Sigmoid colon (tissue), 7 donors: Measurements from ENCODE around the gene SIRT3. TPM values are rescaled to one million over a fixed set of nuclear protein-coding genes. Genes with fewer than 3 reads are reported as not detected.
A peak's percentile ranks its signal among the peaks of the same experiment; 100 is the strongest.

Experiments used
- DNase-seq: peaks from one replicate; pipeline ENCODE4 v3.0.0-alpha.2; 2019
- H3K27ac ChIP-seq, 4 donors: fragments of 200-600 bp; sonication (generic); one replicate each; pipeline ENCODE4 v1.5.1; 2016 to 2019; ENCODE audit warnings: mild to moderate bottlenecking in 1 of 4
- H3K27me3 ChIP-seq, 3 donors: fragments of 200-600 bp; sonication (generic); one replicate each; pipeline ENCODE4 v1.5.1; 2019; ENCODE audit warnings: mild to moderate bottlenecking in 1 of 3
- H3K36me3 ChIP-seq, 4 donors: fragments of 200-600 bp; sonication (generic); one replicate each; pipeline ENCODE4 v1.5.1; 2016 to 2019
- H3K4me1 ChIP-seq, 4 donors: fragments of 200-600 bp; sonication (generic); one replicate each; pipeline ENCODE4 v1.5.1; 2017 to 2019
- H3K4me3 ChIP-seq, 4 donors: fragments of 200-600 bp; sonication (generic); one replicate each; pipeline ENCODE4 v1.5.1; 2017 to 2019; ENCODE audit warnings: mild to moderate bottlenecking in 2 of 4, moderate library complexity in 1 of 4
- H3K9me3 ChIP-seq, 4 donors: fragments of 200-600 bp in 3 of 4; sonication (generic) in 3 of 4; one replicate each; pipeline versions ENCODE4 v1.5.1 to v1.6.1; 2013 to 2019
- CTCF ChIP-seq, 4 experiments: fragments of 450-650 bp in 3 of 4; fragments of 200-600 bp in 1 of 4; IDR thresholded peaks; one replicate each; pipeline ENCODE4 v1.5.1; 2016 to 2019; ENCODE audit warnings: antibody characterized with exemption in 4 of 4, mild to moderate bottlenecking in 3 of 4, moderate library complexity in 2 of 4
- EP300 ChIP-seq, 4 donors: sonication (generic); formaldehyde crosslinking; IDR thresholded peaks; one replicate each; pipeline ENCODE4 v1.6.1; 2017; ENCODE audit warnings: antibody characterized with exemption in 4 of 4
- POLR2A ChIP-seq, 2 donors: fragments of 450-650 bp; IDR thresholded peaks; one replicate each; pipeline ENCODE4 v1.6.1; 2016; ENCODE audit warnings: antibody characterized with exemption in 2 of 2, mild to moderate bottlenecking in 2 of 2, moderate library complexity in 2 of 2
- POLR2AphosphoS5 ChIP-seq, 4 donors: sonication (generic); formaldehyde crosslinking; IDR thresholded peaks; one replicate each; pipeline ENCODE4 v1.6.1; 2017; ENCODE audit warnings: antibody characterized with exemption in 4 of 4
- WGBS, 2 donors: extraction: QIAGEN DNeasy Blood & Tissue Kit; methylation state at CpG; one replicate each; pipeline ENCODE4 v1.1.7; 2013; 5-methylcytosine and 5-hydroxymethylcytosine counted together
- intact Hi-C: fragments of 100-400 bp; cut with DNase I; formaldehyde crosslinking; loops from one replicate; pipeline ENCODE4 v1.15.1; 2023
- polyA plus RNA-seq, 3 donors: library from polyadenylated mRNA; stranded (reverse); fragments of 200-250 nt; gene quantifications; one replicate each; pipeline ENCODE4 v1.2.3, GENCODE V29; 2013
- total RNA-seq, 4 donors: library from RNA; depleted of rRNA; stranded (reverse); fragments of >200 nt; gene quantifications; one replicate each; pipeline ENCODE4 v1.1.0, GENCODE V29; 2016
- donor health status: healthy with polysubstance abuse.
- donor health status: Bipolar disorder and iron deficiency.
- donor health status: healthy.

SIRT3 gene
- total and polyA plus RNA-seq, 7 donors = 6.4 to 21.0 (median 12.2) TPM

DNA sequence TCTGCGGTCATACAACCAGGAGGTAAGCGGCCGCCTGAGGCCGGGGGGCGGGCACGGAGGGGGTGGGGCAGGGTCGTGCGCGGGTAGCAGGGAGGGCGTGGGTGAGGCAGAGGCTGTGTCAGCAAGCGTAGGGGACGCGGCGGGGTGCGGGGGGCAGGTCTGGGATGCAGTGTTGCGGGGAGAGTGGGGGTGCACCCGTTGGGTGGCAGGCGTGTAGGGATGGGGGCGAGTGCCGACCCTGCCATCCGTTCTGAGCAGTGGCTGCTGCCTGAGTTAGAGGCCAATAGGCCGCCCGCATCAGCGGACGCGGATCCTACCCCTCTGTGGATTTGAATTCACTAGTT, 27.3 kb downstream of the SIRT3 start:
- TF ChIP-seq POLR2AphosphoS5 (IDR thresholded peaks at IDR 0.05) (no peak), CTCF (IDR thresholded peaks at IDR 0.05) (no peak), POLR2A (IDR thresholded peaks at IDR 0.05) (no peak), EP300 (IDR thresholded peaks at IDR 0.05) (no peak)
- no peaks in the 10 kb centered on the region for H3K9me3 ChIP-seq
- H3K36me3 ChIP-seq = peaks cover 24 to 64% (median 36%) of the 10 kb centered on the region in 4 donors
- 1% methylated on average over 26 of the region's 26 CpGs for WGBS, 2 donors
- intact Hi-C loops = loop anchor here (2.0 to 5.0 kb wide), 5 partner anchors 98 to 298 kb away; partner anchors contain the start of genes IFITM2 and RNH1
- peak overlapping the region; percentile 96 to 100 (median 98) for H3K27ac ChIP-seq
- no peaks in the 10 kb centered on the region for H3K27me3 ChIP-seq
- DNase-seq = no peak
- H3K4me1 ChIP-seq = peaks cover 0 to 54% (median 44%) of the 10 kb centered on the region in 4 donors
- H3K4me3 ChIP-seq = peak overlapping the region; percentile 85 to 98 (median 90)

DNA sequence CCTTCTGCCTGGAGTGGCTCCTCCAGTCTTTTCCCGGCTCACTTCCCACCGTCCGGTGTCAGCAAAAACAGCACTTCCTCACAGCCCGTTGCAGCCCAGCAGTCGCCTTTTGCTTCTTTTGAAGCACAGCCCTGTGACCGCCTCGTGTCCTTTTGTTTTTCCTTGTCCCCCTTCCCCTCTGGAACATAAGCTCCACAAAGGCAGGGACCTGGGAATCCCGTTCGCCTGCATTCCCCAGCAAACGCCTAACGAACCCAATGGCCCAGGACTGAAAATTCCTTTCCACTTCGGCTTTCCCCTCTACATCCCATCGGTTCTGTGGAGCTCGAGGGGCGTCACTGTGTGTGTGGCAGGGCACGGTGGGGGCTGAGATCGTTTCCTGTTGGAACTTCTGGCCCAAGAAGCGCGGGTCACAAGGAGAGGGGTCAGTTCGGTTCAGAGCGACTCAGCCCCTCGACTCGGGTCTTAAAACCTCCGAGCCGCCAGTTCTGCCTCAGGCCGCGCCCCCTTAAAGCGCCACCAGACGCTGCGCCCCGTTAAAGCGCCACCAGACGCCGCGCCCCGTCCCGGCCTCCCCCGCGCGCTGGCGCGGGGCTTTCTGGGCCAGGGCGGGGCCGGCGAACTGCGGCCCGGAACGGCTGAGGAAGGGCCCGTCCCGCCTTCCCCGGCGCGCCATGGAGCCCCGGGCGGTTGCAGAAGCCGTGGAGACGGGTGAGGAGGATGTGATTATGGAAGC, 27.8 kb downstream of the SIRT3 start:
- H3K27me3 ChIP-seq = no peaks in the 10 kb centered on the region
- peaks cover 0 to 58% (median 47%) of the 10 kb centered on the region in 4 donors for H3K4me1 ChIP-seq
- intact Hi-C loops = loop anchor here (2.0 to 5.0 kb wide), 5 partner anchors 99 to 299 kb away; partner anchors contain the start of genes IFITM2 and RNH1
- no peaks in the 10 kb centered on the region for H3K9me3 ChIP-seq
- WGBS, 2 donors = 0 to 1% methylated on average over 57 of the region's 57 CpGs
- DNase-seq = peak; percentile 90
- H3K4me3 ChIP-seq = peak overlapping the region; percentile 85 to 98 (median 90)
- peak overlapping the region; percentile 96 to 100 (median 98) for H3K27ac ChIP-seq
- no peak for TF ChIP-seq EP300 (IDR thresholded peaks at IDR 0.05)
- TF ChIP-seq POLR2A (IDR thresholded peaks at IDR 0.05) = peak; percentile 79 to 81
- TF ChIP-seq CTCF (IDR thresholded peaks at IDR 0.05) = no peak
- peak; percentile 75 to 91 (median 86) for TF ChIP-seq POLR2AphosphoS5 (IDR thresholded peaks at IDR 0.05)
- peaks cover 23 to 64% (median 35%) of the 10 kb centered on the region in 4 donors for H3K36me3 ChIP-seq

DNA sequence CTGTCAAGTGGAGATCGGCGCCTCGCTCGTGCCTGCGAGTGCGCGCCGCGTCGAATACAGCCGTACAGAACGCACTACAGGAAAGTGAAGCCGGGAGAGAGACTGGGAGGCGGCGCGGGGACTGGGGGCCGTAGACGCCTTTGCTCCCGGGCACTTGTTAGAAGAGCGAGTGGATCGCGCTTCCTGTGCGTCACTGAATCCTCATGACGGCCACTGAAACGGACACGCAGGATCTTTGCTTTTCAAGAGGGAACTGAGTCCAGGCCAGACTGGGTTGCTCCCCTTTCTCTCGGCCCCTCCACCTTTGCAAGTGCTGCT, 28.3 kb downstream of the SIRT3 start:
- Histone ChIP-seq H3K9me3 (no peaks in the 10 kb centered on the region), H3K4me3 (peak overlapping the region; percentile 85 to 98 (median 90)), H3K36me3 (peaks cover 19 to 64% (median 33%) of the 10 kb centered on the region in 4 donors), H3K27me3 (no peaks in the 10 kb centered on the region), H3K27ac (peak overlapping the region; percentile 96 to 100 (median 98)), H3K4me1 (peaks cover 0 to 63% (median 47%) of the 10 kb centered on the region in 4 donors)
- peak; percentile 81 for DNase-seq
- intact Hi-C loops = loop anchor here (1.0 to 5.0 kb wide), 6 partner anchors 28 to 299 kb away; partner anchors contain the start of genes IFITM2, PSMD13, RNH1 and SIRT3
- TF ChIP-seq EP300 (IDR thresholded peaks at IDR 0.05) (peak in 1 of 4 donors; percentile 11), POLR2AphosphoS5 (IDR thresholded peaks at IDR 0.05) (no peak)
- WGBS, 2 donors = 0 to 1% methylated on average over 27 of the region's 27 CpGs

- TF ChIP-seq POLR2A (IDR thresholded peaks at IDR 0.05) (peak; percentile 92 to 97), CTCF (IDR thresholded peaks at IDR 0.05) (no peak), POLR2AphosphoS5 (IDR thresholded peaks at IDR 0.05) (peak; percentile 94 to 97 (median 96)), EP300 (IDR thresholded peaks at IDR 0.05) (peak in 1 of 4 donors; percentile 65)
- intact Hi-C loops = loop anchor here (1.0 to 5.0 kb wide), 5 partner anchors 29 to 300 kb away; partner anchors contain the start of genes IFITM2, PSMD13, RNH1 and SIRT3
- DNase-seq = peak; percentile 99
- Histone ChIP-seq H3K9me3 (no peaks in the 10 kb centered on the region), H3K36me3 (peaks cover 16 to 64% (median 29%) of the 10 kb centered on the region in 4 donors), H3K27ac (peak within 1 kb of the TSS; percentile 96 to 100 (median 98)), H3K4me3 (peak within 1 kb of the TSS; percentile 85 to 98 (median 90)), H3K27me3 (no peaks in the 10 kb centered on the region), H3K4me1 (peaks cover 0 to 64% (median 47%) of the 10 kb centered on the region in 4 donors)
- 0% methylated on average over 63 of the region's 63 CpGs for WGBS, 2 donors
Measured at GRCh38 chr11:207208-207862, 28.8 kb downstream of the SIRT3 start, which contains the start of the genes BET1L and RIC8A. BET1L (minus strand) TSS chr11:207399; CDS start chr11:207321, 78 bp downstream. RIC8A (plus strand) TSS chr11:207708; CDS start chr11:208855, 1,147 bp downstream.
